ENCODE measurements around the gene NFATC1. TPM values are rescaled to one million over a fixed set of nuclear protein-coding genes. Genes with fewer than 3 reads are reported as not detected.

NFATC1 gene
- total RNA-seq, 1 donor from 2014 or later: 7.1 TPM

- no peak for DNase-seq (ENCODE audit: low spot score)
- peaks cover 8% of the 10 kb centered on the region for H3K4me1 Mint-ChIP-seq (ENCODE audit: low read depth)
- H3K27me3 Mint-ChIP-seq (ENCODE audit: low read depth): no peaks in the 10 kb centered on the region
- no peaks in the 10 kb centered on the region for H3K9me3 Mint-ChIP-seq (ENCODE audit: low read depth)
- no peak for TF ChIP-seq CTCF (IDR thresholded peaks at IDR 0.05)
- no peak overlapping the region for H3K27ac Mint-ChIP-seq (ENCODE audit: unreplicated experiment)
- no peak overlapping the region for H3K4me3 Mint-ChIP-seq (ENCODE audit: unreplicated experiment)
- peaks cover 1% of the 10 kb centered on the region for H3K36me3 Mint-ChIP-seq (ENCODE audit: low read depth)
Measured at GRCh38 chr18:79438089-79438897, 42.6 kb downstream of the NFATC1 start.

GRCh38 chr18:79438898-79439627 lies 43.3 kb downstream of the NFATC1 start:
- H3K4me1 Mint-ChIP-seq (ENCODE audit: low read depth): peaks cover 8% of the 10 kb centered on the region

GRCh38 chr18:79439628-79440023 lies 43.9 kb downstream of the NFATC1 start:
- Mint-ChIP-seq H3K4me1 (ENCODE audit: low read depth) (peaks cover 8% of the 10 kb centered on the region), H3K4me3 (ENCODE audit: unreplicated experiment) (no peak overlapping the region), H3K36me3 (ENCODE audit: low read depth) (peaks cover 1% of the 10 kb centered on the region), H3K9me3 (ENCODE audit: low read depth) (no peaks in the 10 kb centered on the region), H3K27ac (ENCODE audit: unreplicated experiment) (no peak overlapping the region), H3K27me3 (ENCODE audit: low read depth) (no peaks in the 10 kb centered on the region)
- TF ChIP-seq CTCF (IDR thresholded peaks at IDR 0.05): no peak
- no peak for DNase-seq (ENCODE audit: low spot score)

More at GRCh38 chr18:79438898-79439627, 43.3 kb downstream of the NFATC1 start:
- H3K9me3 Mint-ChIP-seq (ENCODE audit: low read depth): no peaks in the 10 kb centered on the region
- H3K36me3 Mint-ChIP-seq (ENCODE audit: low read depth): peaks cover 1% of the 10 kb centered on the region
- DNase-seq (ENCODE audit: low spot score): no peak
- no peak overlapping the region for H3K27ac Mint-ChIP-seq (ENCODE audit: unreplicated experiment)
- no peak overlapping the region for H3K4me3 Mint-ChIP-seq (ENCODE audit: unreplicated experiment)
- H3K27me3 Mint-ChIP-seq (ENCODE audit: low read depth): no peaks in the 10 kb centered on the region
- TF ChIP-seq CTCF (IDR thresholded peaks at IDR 0.05): no peak

- no peak for TF ChIP-seq CTCF (IDR thresholded peaks at IDR 0.05)
Measured at GRCh38 chr18:79440316-79441110, 44.8 kb downstream of the NFATC1 start.

GRCh38 chr18:79441420-79441819 lies 45.7 kb downstream of the NFATC1 start:
- Mint-ChIP-seq H3K9me3 (ENCODE audit: low read depth) (no peaks in the 10 kb centered on the region), H3K4me3 (ENCODE audit: unreplicated experiment) (no peak overlapping the region), H3K27me3 (ENCODE audit: low read depth) (no peaks in the 10 kb centered on the region), H3K36me3 (ENCODE audit: low read depth) (peaks cover 1% of the 10 kb centered on the region), H3K4me1 (ENCODE audit: low read depth) (peaks cover 23% of the 10 kb centered on the region), H3K27ac (ENCODE audit: unreplicated experiment) (no peak overlapping the region)
- no peak for TF ChIP-seq CTCF (IDR thresholded peaks at IDR 0.05)
- DNase-seq (ENCODE audit: low spot score): no peak

More at GRCh38 chr18:79440316-79441110, 44.8 kb downstream of the NFATC1 start:
- no peaks in the 10 kb centered on the region for H3K27me3 Mint-ChIP-seq (ENCODE audit: low read depth)
- no peak overlapping the region for H3K27ac Mint-ChIP-seq (ENCODE audit: unreplicated experiment)
- H3K4me1 Mint-ChIP-seq (ENCODE audit: low read depth): peaks cover 14% of the 10 kb centered on the region
- peaks cover 1% of the 10 kb centered on the region for H3K36me3 Mint-ChIP-seq (ENCODE audit: low read depth)
- H3K4me3 Mint-ChIP-seq (ENCODE audit: unreplicated experiment): no peak overlapping the region
- no peaks in the 10 kb centered on the region for H3K9me3 Mint-ChIP-seq (ENCODE audit: low read depth)
- no peak for DNase-seq (ENCODE audit: low spot score)

Data from chondrocyte (in vitro differentiated cells).